ENCODE results near the gene MRPS11.
A peak's percentile ranks its signal among the peaks of the same experiment; 100 is the strongest.

The MRPS11 gene

GRCh38 chr15:88480981-88481380, 13.5 kb downstream of the MRPS11 start:
- H3K4me3 ChIP-seq (ENCODE audit: low read length), result no peak overlapping the region
- TF ChIP-seq CTCF (conservative IDR thresholded peaks at IDR 0.05; ENCODE audit: low read depth, low read length), result no peak
- no peak for DNase-seq (ENCODE audit: low read depth)

DNA sequence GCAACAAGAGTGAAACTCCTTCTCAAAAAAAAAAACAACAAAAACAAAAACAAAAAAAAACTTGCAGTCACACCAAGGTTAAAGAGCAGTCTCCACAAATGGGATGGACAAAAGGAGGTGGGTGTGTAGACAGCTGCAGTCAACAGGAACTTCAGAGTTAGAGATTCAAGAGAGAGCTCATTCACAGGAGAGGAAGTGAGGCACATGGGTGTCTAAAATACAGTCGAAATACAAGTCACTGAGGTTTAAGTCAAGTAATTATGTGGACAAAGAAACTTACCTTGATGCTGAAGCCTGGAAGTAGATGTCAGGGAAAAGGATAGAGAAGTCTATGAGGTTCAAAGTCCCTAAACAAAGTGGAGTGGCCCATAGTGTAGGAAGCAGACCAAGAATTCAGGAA, 14.8 kb downstream of the MRPS11 start:
- H3K4me3 ChIP-seq (ENCODE audit: low read length), result no peak overlapping the region
- no peak for DNase-seq (ENCODE audit: low read depth)
- TF ChIP-seq CTCF (conservative IDR thresholded peaks at IDR 0.05; ENCODE audit: low read depth, low read length), result no peak

GRCh38 chr15:88484682-88485331, 17.3 kb downstream of the MRPS11 start:
- H3K4me3 ChIP-seq (ENCODE audit: low read length), result no peak overlapping the region
- no peak for TF ChIP-seq CTCF (conservative IDR thresholded peaks at IDR 0.05; ENCODE audit: low read depth, low read length)
- DNase-seq (ENCODE audit: low read depth), result peak; percentile 66

- no peak overlapping the region for H3K4me3 ChIP-seq (ENCODE audit: low read length)
- no peak for DNase-seq (ENCODE audit: low read depth)
- TF ChIP-seq CTCF (conservative IDR thresholded peaks at IDR 0.05; ENCODE audit: low read depth, low read length), result peak; percentile 10
These were observed 19.8 kb downstream of the MRPS11 start for GRCh38 chr15:88487178-88487795.

DNA sequence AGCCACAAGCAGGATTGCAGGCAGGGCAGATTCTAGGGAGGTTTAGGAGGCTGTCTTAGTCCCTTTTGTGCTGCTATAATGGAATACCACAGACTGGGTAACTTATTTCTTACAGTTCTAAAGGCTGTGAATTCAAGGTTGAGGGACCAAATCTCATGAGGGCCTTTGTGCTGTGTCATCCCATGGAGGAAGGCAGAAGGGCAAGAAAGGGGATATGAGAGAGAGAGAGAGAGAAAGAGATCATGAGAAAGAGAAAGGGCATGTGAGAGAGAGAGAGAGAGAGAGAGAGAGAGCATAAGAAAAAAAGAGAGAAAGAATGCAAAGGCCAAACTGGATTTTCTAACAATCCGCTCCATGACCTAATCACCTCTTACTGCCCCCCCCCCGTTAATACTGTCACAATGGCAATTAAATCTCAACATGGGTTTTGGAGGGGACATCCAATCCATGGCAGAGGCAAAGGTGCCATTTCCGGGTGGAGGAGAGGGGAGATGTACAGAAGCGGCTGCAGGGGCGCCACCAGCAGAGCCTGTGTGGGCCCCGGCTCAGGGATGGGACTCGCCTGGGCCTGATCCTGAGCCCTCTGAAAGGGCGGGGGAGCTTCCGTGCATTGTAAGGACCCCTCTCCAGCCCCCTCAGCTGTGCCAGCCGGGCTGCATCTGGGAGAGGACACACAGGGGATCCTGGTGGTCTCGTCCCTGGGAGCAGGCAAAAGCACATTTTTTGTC, 20.5 kb downstream of the MRPS11 start:
- H3K4me3 ChIP-seq (ENCODE audit: low read length), result no peak overlapping the region
- no peak for TF ChIP-seq CTCF (conservative IDR thresholded peaks at IDR 0.05; ENCODE audit: low read depth, low read length)
- DNase-seq (ENCODE audit: low read depth), result no peak

GRCh38 chr15:88489321-88489720, 21.8 kb downstream of the MRPS11 start:
- no peak overlapping the region for H3K4me3 ChIP-seq (ENCODE audit: low read length)
- peak; percentile 5 for TF ChIP-seq CTCF (conservative IDR thresholded peaks at IDR 0.05; ENCODE audit: low read depth, low read length)
- no peak for DNase-seq (ENCODE audit: low read depth)

Measured in retinal pigment epithelial cell (primary cell).